Hepatocyte (in vitro differentiated cells): ENCODE results near the gene G2E3. TPM values are rescaled to one million over a fixed set of nuclear protein-coding genes. Genes with fewer than 3 reads are reported as not detected.
A peak's percentile ranks its signal among the peaks of the same experiment; 100 is the strongest.

Experiments
- DNase-seq: peaks from one replicate; pipeline ENCODE4 v3.0.0-alpha.2; 2016; ENCODE audit warnings: low spot score
- H2AFZ ChIP-seq: fragments of 200-600 bp; sonication (generic); 2 replicates; pipeline ENCODE4 v1.6.0; 2016; ENCODE audit warnings: antibody characterized with exemption, mild to moderate bottlenecking
- H3K27ac ChIP-seq: fragments of 200-600 bp; sonication (generic); 2 replicates; pipeline ENCODE4 v1.5.1; 2016; ENCODE audit warnings: mild to moderate bottlenecking
- H3K27me3 ChIP-seq: fragments of 200-600 bp; sonication (generic); 2 replicates; pipeline ENCODE4 v1.6.1; 2016
- H3K36me3 ChIP-seq: fragments of 200-600 bp; sonication (generic); replicated peaks from 2 replicates; pipeline ENCODE4 v1.5.1; 2016; ENCODE audit warnings: low read depth; ENCODE audit not compliant: insufficient read depth
- H3K4me1 ChIP-seq: fragments of 200-600 bp; sonication (generic); 2 replicates; pipeline ENCODE4 v1.5.1; 2016; ENCODE audit warnings: mild to moderate bottlenecking, moderate library complexity; ENCODE audit not compliant: insufficient read depth
- H3K4me2 ChIP-seq: fragments of 200-600 bp; sonication (generic); 2 replicates; pipeline ENCODE4 v1.6.0; 2016
- H3K4me3 ChIP-seq: fragments of 200-600 bp; sonication (generic); 2 replicates; pipeline ENCODE4 v1.5.1; 2016; ENCODE audit warnings: mild to moderate bottlenecking
- H3K79me2 ChIP-seq: fragments of 200-600 bp; sonication (generic); 2 replicates; pipeline ENCODE4 v1.6.0; 2017; ENCODE audit warnings: mild to moderate bottlenecking
- H3K9me2 ChIP-seq: fragments of 200-600 bp; sonication (generic); replicated peaks from 2 replicates; pipeline ENCODE4 v1.6.0; 2017; ENCODE audit warnings: mild to moderate bottlenecking; ENCODE audit not compliant: insufficient read depth
- H3K9me3 ChIP-seq: fragments of 200-600 bp; sonication (generic); 2 replicates; pipeline ENCODE4 v1.5.1; 2016; ENCODE audit warnings: low read depth, mild to moderate bottlenecking
- H4K20me1 ChIP-seq: fragments of 200-600 bp; sonication (generic); 2 replicates; pipeline ENCODE4 v1.6.0; 2016; ENCODE audit warnings: mild to moderate bottlenecking; ENCODE audit not compliant: insufficient read depth, poor library complexity, severe bottlenecking
- EZH2 ChIP-seq: fragments of 200-600 bp; sonication (generic); IDR thresholded peaks from 2 replicates; pipeline ENCODE4 v1.6.1; 2016; ENCODE audit warnings: antibody characterized with exemption, mild to moderate bottlenecking, borderline replicate concordance
- EZH2phosphoT487 ChIP-seq: fragments of 200-600 bp; sonication (generic); IDR thresholded peaks from one replicate; pipeline ENCODE4 v1.6.1; 2018; ENCODE audit warnings: antibody characterized with exemption, mild to moderate bottlenecking, low read depth, moderate library complexity; ENCODE audit not compliant: unreplicated experiment, severe bottlenecking
- WGBS: methylation state at CpG from one replicate; pipeline ENCODE4 v1.1.6; 2016; ENCODE audit warnings: low lambda C conversion rate; ENCODE audit errors: missing lambda C conversion rate; 5-methylcytosine and 5-hydroxymethylcytosine counted together
- polyA plus RNA-seq: library from polyadenylated mRNA; unstranded; fragments of >200 nt; fragmentation: Nextera tagmentation; extraction: Ambion mirVana; gene quantifications from 2 replicates; pipeline ENCODE4 v1.2.1, GENCODE V29; 2016
- total RNA-seq: library from RNA; depleted of rRNA; stranded (reverse); fragments of >200 nt; gene quantifications from 2 replicates; pipeline ENCODE4 v1.2.3, GENCODE V29; 2014
- TF ChIP-seq, protein P1 (sequence below): fragments of 200-600 bp; sonication (generic); IDR thresholded peaks from 2 replicates; pipeline ENCODE4 v1.5.1; 2016; ENCODE audit warnings: antibody characterized with exemption, mild to moderate bottlenecking; ENCODE audit not compliant: poor library complexity

G2E3 gene
- total and polyA plus RNA-seq, 2 experiments from 2014 or later: 9.7 to 16.7 TPM

DNA sequence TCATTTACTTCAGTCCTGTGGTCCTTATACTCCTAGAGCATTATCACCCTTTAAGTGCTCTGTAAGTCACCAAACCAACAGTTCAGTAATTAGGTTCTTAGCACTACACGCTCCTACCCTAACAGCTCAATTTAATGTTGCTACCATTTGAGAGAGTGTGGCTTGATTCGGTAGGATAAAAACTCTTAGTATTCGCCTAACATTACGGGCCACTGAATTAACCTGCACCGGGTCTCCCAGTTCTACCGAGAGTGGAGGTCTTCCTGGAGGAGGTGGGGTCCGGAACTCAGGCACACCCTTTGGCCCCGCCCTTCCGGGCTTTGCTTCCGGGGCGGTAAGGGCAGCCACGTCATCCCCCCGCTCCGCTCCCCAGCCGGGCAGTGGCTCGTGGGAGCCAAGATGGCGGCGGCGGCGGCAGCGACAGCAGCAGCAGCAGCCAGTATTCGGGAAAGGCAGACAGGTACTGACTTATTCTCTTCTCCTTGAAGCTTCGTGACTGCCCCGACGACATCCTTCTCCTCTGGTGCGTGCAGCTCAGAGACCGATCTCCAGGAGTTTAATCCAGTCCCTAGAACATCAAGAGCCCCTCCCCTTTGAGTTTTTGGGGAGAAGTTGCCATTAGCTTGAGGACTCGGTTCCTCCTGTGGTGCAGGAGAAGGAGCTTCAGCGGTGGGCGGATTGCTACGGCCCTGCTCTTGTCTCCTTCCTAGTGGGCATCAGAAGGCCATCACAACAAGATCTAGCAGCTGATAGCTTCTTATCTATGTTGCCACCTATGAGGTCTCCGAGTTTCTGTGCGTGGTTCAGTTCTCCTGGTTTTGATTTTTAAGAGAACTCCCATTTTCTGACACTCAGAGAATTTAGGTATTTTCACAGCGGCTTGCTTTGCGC, 63.2 kb downstream of the G2E3 start, which contains the start of gene SCFD1:
Gene SCFD1, plus strand, starts transcription at position 380 of the 891 bp plus-strand sequence. Its CDS starts 20 bp downstream, at position 400.
- H3K9me2 ChIP-seq: no peaks in the 10 kb centered on the region
- H3K4me3 ChIP-seq: peak within 1 kb of the TSS; percentile 63
- no peaks in the 10 kb centered on the region for H3K36me3 ChIP-seq
- no peaks in the 10 kb centered on the region for H3K27me3 ChIP-seq
- peaks cover 47% of the 10 kb centered on the region for H3K79me2 ChIP-seq
- peaks cover 6% of the 10 kb centered on the region for H4K20me1 ChIP-seq
- WGBS: under 1% methylated on average over 34 of the region's 35 CpGs
- peaks cover 3% of the 10 kb centered on the region for H3K4me1 ChIP-seq
- peak within 1 kb of the TSS; percentile 94 for H3K27ac ChIP-seq
- peak within 1 kb of the TSS; percentile 83 for H3K4me2 ChIP-seq
- DNase-seq: peak; percentile 97
- H2AFZ ChIP-seq: peak within 1 kb of the TSS; percentile 97
- no peaks in the 10 kb centered on the region for H3K9me3 ChIP-seq
- TF ChIP-seq EZH2 (no peak), EZH2phosphoT487 (no peak)
- TF ChIP-seq, protein P1, sequence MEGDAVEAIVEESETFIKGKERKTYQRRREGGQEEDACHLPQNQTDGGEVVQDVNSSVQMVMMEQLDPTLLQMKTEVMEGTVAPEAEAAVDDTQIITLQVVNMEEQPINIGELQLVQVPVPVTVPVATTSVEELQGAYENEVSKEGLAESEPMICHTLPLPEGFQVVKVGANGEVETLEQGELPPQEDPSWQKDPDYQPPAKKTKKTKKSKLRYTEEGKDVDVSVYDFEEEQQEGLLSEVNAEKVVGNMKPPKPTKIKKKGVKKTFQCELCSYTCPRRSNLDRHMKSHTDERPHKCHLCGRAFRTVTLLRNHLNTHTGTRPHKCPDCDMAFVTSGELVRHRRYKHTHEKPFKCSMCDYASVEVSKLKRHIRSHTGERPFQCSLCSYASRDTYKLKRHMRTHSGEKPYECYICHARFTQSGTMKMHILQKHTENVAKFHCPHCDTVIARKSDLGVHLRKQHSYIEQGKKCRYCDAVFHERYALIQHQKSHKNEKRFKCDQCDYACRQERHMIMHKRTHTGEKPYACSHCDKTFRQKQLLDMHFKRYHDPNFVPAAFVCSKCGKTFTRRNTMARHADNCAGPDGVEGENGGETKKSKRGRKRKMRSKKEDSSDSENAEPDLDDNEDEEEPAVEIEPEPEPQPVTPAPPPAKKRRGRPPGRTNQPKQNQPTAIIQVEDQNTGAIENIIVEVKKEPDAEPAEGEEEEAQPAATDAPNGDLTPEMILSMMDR: no peak

DNA sequence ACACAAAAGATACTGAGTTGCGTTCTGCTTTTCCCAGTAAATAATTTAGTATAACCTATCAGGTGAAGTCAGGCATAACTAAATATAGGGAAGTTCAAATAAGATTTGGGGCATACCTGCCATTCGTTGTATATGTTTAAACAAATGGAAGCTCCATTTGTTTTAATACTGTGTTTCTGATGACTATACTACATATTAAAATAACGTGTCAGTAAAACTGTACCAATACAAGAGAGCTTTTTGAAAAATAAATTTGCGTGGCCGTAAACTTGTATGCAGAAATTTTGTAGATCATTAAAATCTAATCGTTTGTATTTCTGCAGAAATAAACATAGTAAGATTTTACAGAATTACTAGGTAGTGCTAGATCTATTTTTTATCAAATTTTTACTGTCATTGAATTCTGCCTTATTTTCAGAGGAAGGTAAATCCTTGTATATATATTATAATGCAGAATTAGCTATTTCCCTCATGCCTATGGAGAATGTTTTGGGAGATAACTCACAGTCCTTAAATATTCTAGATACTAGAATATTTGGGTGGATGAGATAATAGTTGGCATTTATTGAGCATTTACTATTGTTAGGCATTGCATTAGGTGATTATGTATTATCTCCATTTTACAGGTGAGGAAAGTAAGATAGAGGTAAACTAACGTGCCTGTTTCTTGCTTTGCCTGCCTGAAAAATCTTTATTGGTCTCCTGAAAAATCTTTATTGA, 64.6 kb downstream of the G2E3 start:
- DNase-seq: no peak
- peak overlapping the region; percentile 63 for H3K4me3 ChIP-seq
- H3K4me2 ChIP-seq: peak overlapping the region; percentile 71
- H3K4me1 ChIP-seq: peaks cover 3% of the 10 kb centered on the region
- H3K9me3 ChIP-seq: no peaks in the 10 kb centered on the region
- peaks cover 60% of the 10 kb centered on the region for H3K79me2 ChIP-seq
- peaks cover 9% of the 10 kb centered on the region for H4K20me1 ChIP-seq
- TF ChIP-seq, protein P1: no peak
- no peak for TF ChIP-seq EZH2phosphoT487
- no peak for TF ChIP-seq EZH2
- H3K36me3 ChIP-seq: no peaks in the 10 kb centered on the region
- no peak overlapping the region for H2AFZ ChIP-seq
- H3K9me2 ChIP-seq: no peaks in the 10 kb centered on the region
- no peaks in the 10 kb centered on the region for H3K27me3 ChIP-seq
- 69% methylated on average over 7 of the region's 7 CpGs for whole genome bisulfite sequencing
- no peak overlapping the region for H3K27ac ChIP-seq

DNA sequence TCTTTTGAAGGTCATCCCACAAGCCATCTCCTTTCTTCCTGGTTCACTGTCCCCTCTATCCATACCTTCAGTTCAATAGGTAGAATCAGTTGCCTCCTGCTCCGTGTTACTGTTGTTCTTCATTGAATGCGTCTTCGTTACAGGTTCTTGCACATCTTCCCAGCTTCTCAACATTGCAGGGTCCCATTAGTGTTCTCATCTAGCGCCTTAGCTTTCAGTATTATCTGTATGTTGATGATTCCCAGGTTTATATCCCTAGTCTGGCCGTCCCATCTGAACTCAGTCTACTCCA, 65.1 kb downstream of the G2E3 start:
- 92% methylated on average over 5 of the region's 5 CpGs for WGBS
- Histone ChIP-seq H3K4me1 (peaks cover 3% of the 10 kb centered on the region), H3K9me2 (no peaks in the 10 kb centered on the region), H2AFZ (no peak overlapping the region), H3K27ac (no peak overlapping the region), H3K27me3 (no peaks in the 10 kb centered on the region), H3K9me3 (no peaks in the 10 kb centered on the region), H3K36me3 (no peaks in the 10 kb centered on the region), H3K4me2 (peak overlapping the region; percentile 71), H3K79me2 (peaks cover 65% of the 10 kb centered on the region), H3K4me3 (no peak overlapping the region), H4K20me1 (peaks cover 13% of the 10 kb centered on the region)
- TF ChIP-seq, protein P1: no peak
- no peak for TF ChIP-seq EZH2
- no peak for TF ChIP-seq EZH2phosphoT487
- no peak for DNase-seq
